Neural crest cell (in vitro differentiated cells): ENCODE measurements around the gene RYR1. TPM values are rescaled to one million over a fixed set of nuclear protein-coding genes. Genes with fewer than 3 reads are reported as not detected.
"Not testable (repeated sequence)": the region's sequence is repeated elsewhere in the genome, so short reads cannot be mapped to it uniquely, and the experiment has no call there.

Experiments
- DNase-seq: peaks from one replicate; pipeline ENCODE4 v3.0.0; 2021; ENCODE audit warnings: low read depth, mixed read lengths, low spot score
- H3K27ac Mint-ChIP-seq: one replicate; pipeline ENCODE4 v1.8.0; 2021; ENCODE audit warnings: mild to moderate bottlenecking, mixed read lengths; ENCODE audit not compliant: unreplicated experiment
- H3K27me3 Mint-ChIP-seq: 2 replicates; pipeline ENCODE4 v1.8.0; 2021; ENCODE audit warnings: low read depth, mild to moderate bottlenecking, mixed read lengths
- H3K36me3 Mint-ChIP-seq: 2 replicates; pipeline ENCODE4 v1.8.0; 2021; ENCODE audit warnings: low read depth, mild to moderate bottlenecking, mixed read lengths
- H3K4me1 Mint-ChIP-seq: 2 replicates; pipeline ENCODE4 v1.8.0; 2021; ENCODE audit warnings: mixed read lengths
- H3K4me3 Mint-ChIP-seq: one replicate; pipeline ENCODE4 v1.8.0; 2021; ENCODE audit warnings: mild to moderate bottlenecking, mixed read lengths
- H3K9me3 Mint-ChIP-seq: 2 replicates; pipeline ENCODE4 v1.8.0; 2021; ENCODE audit warnings: mixed read lengths
- total RNA-seq: library from RNA; stranded (reverse); gene quantifications from 2 replicates; pipeline ENCODE4 v1.2.1, GENCODE V29; 2021
- TF ChIP-seq, protein P1 (sequence below): fragments of 200-600 bp; sonication (generic); conservative IDR thresholded peaks from 2 replicates; pipeline ENCODE4 v1.5.0; 2021; ENCODE audit warnings: antibody characterized with exemption, mild to moderate bottlenecking

Gene RYR1
- total RNA-seq, 1 donor from 2014 or later = 1.1 TPM

DNA sequence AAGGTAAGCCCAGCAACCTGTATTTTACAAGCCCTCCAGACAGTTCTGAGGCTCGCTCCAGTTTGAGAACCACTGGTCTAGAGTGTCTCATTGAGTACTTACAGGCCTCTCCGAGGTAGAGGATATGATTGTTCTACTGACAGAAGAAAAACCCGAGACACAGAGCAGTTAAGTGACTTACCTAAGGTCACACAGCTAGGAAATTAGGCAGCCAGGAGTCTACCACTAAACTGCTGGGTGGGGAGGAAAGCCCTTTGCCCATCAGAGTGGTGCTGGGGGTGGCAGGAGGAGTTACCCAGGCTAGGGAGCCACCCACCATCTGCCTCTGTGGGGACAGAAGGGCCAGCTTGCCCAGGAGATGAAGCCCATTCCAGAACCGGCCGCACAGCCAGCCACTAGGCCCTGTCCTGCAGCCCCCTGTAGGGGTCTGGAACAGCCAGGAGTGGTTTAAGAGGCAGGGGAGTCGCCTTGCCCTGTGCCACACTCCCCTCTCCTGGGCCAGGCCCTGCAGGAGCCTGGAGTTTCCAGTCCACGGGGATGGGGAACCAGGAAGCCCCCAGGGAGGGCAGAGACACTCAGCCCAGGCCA is 8.2 kb upstream of the RYR1 start:
- DNase-seq = no peak
- no peaks in the 10 kb centered on the region for H3K36me3 Mint-ChIP-seq
- H3K4me3 Mint-ChIP-seq = no peak overlapping the region
- TF ChIP-seq, protein P1, sequence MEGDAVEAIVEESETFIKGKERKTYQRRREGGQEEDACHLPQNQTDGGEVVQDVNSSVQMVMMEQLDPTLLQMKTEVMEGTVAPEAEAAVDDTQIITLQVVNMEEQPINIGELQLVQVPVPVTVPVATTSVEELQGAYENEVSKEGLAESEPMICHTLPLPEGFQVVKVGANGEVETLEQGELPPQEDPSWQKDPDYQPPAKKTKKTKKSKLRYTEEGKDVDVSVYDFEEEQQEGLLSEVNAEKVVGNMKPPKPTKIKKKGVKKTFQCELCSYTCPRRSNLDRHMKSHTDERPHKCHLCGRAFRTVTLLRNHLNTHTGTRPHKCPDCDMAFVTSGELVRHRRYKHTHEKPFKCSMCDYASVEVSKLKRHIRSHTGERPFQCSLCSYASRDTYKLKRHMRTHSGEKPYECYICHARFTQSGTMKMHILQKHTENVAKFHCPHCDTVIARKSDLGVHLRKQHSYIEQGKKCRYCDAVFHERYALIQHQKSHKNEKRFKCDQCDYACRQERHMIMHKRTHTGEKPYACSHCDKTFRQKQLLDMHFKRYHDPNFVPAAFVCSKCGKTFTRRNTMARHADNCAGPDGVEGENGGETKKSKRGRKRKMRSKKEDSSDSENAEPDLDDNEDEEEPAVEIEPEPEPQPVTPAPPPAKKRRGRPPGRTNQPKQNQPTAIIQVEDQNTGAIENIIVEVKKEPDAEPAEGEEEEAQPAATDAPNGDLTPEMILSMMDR = no peak
- H3K9me3 Mint-ChIP-seq = no peaks in the 10 kb centered on the region
- H3K4me1 Mint-ChIP-seq = peaks cover 4% of the 10 kb centered on the region
- H3K27ac Mint-ChIP-seq = no peak overlapping the region
- peaks cover under 1% of the 10 kb centered on the region for H3K27me3 Mint-ChIP-seq

DNA sequence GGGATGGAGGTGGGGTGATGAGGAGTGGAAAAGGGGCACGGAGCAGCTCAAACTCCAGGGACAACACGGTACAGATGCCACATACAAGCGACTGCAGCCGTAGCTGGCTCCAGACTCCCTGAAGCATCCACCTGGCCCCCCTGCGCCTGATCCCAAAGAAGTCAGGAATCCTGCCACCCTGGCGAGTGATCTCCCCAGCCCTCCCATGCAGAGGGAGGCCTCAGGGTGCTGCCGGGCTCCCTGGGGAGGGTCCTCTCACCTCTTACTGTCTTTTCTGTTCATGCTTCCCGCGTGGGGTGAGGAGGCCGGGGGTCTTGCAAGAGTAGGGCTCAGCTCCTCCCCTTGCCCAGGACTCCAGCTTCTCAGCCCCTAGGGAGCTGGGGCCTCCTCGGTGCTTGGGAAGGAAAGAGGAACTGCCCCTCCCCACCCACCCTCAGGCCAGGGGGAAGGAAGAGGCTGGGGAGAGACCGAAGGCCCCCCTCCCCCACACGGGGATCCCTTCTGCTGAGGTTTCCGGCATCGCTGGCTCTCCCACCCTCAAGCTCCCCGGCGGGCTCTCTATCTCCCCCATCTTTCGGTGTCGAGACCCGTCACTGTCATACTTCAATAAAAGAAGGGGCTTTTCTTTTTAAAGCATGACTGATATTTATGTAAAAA is 7.6 kb upstream of the RYR1 start, which contains the start of gene RASGRP4:
RASGRP4 (minus strand) TSS at position 410 of the 657 bp plus-strand sequence; CDS start at position 282, 128 bp downstream.
- DNase-seq = no peak
- Mint-ChIP-seq H3K4me1 (peaks cover 4% of the 10 kb centered on the region), H3K9me3 (no peaks in the 10 kb centered on the region), H3K4me3 (no peak within 1 kb of the TSS), H3K27me3 (no peaks in the 10 kb centered on the region), H3K27ac (no peak within 1 kb of the TSS), H3K36me3 (no peaks in the 10 kb centered on the region)
- TF ChIP-seq, protein P1 = no peak

DNA sequence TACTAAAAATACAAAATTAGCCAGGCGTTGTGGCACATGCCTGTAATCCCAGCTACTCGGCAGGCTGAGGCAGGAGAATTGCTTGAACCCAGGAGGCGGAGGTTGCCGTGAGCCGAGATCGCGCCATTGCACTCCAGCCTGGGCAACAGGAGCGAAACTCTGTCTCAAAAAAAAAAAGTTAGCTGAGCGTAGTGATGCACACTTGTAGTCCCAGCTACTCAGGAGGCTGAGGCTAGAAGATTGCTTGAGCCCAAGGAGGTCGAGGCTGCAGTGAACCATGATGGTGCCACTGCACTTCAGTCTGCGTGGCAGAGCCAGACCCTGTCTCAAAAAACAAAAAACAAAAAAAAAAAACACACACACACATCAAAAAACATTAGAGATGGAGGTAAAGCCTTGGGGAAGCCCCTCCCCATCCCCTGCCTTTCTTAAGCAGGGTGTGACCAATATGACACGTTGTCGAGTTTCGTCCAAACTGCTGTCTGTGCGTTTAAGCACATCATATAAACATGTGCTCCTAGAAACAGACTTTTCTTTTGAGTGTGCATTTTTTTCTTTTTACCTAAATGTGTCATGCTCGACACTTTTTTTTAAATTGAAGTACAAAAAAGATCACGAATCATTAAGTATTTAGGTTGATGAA is 6.3 kb upstream of the RYR1 start:
- not testable (repeated sequence) for DNase-seq, H3K9me3 Mint-ChIP-seq, H3K36me3 Mint-ChIP-seq, H3K4me3 Mint-ChIP-seq, H3K4me1 Mint-ChIP-seq, H3K27ac Mint-ChIP-seq, H3K27me3 Mint-ChIP-seq

DNA sequence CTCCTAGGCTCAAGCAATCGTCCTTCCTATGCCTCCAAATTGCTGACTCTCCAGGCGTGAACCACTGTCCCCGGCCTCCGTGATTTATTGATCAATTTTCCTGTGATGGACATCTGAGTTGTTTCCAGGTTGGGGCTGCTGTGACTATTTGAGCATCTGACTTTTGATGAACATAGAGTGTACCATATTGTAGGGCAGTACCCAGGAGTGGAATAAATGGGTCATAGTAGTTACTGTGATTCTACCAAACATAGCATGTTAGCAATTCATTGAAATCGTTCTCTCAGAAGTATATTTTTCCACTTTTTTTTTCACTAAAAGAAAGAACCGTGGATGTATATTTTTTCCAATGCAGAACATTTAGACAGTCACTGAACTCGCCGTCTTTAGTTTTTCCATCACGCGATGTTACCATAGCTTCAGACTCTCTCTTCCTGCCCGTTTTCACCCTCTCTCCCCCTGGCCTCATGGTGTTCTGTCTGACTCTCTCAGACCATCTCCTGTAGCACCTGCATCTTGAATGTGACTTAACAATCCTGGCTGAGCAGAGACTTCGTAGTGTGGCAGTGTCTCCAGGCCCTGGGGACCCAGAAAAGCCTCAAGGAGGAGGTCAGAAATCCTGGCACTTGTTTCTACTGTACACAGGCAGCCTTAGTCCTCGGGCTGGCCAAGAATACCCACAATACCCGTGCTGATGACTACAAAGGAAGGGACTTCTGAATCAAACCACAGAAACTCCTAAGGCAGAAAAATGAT is 4.3 kb upstream of the RYR1 start:
- DNase-seq = no peak
- Mint-ChIP-seq H3K4me1 (peaks cover 10% of the 10 kb centered on the region), H3K9me3 (no peaks in the 10 kb centered on the region), H3K27ac (no peak overlapping the region), H3K36me3 (no peaks in the 10 kb centered on the region), H3K4me3 (no peak overlapping the region), H3K27me3 (peaks cover 6% of the 10 kb centered on the region)
- TF ChIP-seq, protein P1 = no peak

DNA sequence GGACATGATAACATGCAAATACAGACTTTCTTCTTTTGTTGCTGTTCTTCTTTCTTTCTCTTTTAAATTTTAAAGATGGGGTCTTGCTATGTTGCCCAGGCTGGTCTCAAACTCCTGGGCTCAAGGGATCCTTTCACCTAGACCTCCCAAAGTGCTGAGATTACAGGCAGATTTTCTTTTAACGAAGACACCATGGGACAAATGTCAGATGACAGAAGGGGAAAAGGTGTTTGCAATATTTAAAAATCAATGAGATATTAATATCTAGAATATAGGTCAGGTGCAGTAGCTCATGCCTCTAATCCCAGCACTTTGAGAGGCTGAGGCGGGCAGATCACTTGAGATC is 3.7 kb upstream of the RYR1 start:
- no peak overlapping the region for H3K27ac Mint-ChIP-seq
- TF ChIP-seq, protein P1 = no peak
- no peaks in the 10 kb centered on the region for H3K9me3 Mint-ChIP-seq
- peaks cover 13% of the 10 kb centered on the region for H3K4me1 Mint-ChIP-seq
- H3K27me3 Mint-ChIP-seq = peaks cover 9% of the 10 kb centered on the region
- DNase-seq = no peak
- no peak overlapping the region for H3K4me3 Mint-ChIP-seq
- H3K36me3 Mint-ChIP-seq = no peaks in the 10 kb centered on the region
